ENCODE data around the gene TACR1.
"Not testable (repeated sequence)": the region's sequence is repeated elsewhere in the genome, so short reads cannot be mapped to it uniquely, and the experiment has no call there.

Gene TACR1, protein sequence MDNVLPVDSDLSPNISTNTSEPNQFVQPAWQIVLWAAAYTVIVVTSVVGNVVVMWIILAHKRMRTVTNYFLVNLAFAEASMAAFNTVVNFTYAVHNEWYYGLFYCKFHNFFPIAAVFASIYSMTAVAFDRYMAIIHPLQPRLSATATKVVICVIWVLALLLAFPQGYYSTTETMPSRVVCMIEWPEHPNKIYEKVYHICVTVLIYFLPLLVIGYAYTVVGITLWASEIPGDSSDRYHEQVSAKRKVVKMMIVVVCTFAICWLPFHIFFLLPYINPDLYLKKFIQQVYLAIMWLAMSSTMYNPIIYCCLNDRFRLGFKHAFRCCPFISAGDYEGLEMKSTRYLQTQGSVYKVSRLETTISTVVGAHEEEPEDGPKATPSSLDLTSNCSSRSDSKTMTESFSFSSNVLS

DNA sequence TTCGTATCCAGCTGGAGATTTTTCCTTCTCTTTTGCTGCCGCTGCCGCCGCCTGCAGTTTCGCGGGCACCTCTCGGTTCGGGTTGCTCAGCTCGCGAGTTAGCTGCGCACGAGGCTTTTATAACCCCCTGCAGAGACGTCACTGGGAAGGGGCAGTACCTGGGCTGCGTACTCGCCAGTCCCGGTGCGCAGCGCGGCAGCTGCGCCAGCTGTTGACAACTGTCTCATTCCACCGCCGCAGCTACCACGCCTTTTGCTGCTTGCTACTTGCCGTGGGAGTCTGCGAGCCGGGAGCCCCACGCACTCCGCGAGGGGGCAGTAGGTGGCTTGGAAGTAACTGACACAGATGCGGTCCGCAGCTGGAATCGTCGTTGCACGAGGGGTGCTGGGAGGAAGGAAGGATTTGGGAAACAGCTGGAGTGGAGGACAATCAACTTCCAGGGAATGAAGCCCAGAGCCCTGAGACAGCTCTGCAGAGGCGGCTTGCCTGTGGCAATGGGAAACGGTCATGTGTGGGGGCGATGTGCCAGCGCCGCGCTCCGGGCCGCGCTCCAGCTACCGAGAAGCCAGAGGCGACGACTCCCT is at the start of gene TACR1:
TSS of gene TACR1 (minus strand) at position 93 of the 584 bp plus-strand sequence. CDS start 586 bp downstream, outside the sequence.
- DNase-seq, result peak; percentile 70

DNA sequence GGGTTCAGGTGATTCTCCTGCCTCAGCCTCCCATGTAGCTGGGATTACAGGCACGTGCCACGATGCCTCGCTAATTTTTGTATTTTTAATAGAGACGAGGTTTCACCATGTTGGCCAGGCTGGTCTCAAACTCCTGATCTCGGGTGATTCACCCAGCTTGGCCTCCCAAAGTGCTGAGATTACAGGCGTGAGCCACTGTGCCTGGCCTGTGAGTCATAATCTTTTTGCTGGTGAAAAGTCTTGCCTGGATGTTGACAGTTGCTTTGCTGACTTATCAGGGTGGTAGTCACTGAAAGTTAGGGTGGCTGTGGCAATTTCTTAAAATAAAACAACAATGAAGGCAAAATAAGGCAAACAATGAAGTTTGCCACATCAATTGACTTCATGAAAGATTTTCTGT is 49.3 kb upstream of the TACR1 start:
- DNase-seq, result not testable (repeated sequence)

DNA sequence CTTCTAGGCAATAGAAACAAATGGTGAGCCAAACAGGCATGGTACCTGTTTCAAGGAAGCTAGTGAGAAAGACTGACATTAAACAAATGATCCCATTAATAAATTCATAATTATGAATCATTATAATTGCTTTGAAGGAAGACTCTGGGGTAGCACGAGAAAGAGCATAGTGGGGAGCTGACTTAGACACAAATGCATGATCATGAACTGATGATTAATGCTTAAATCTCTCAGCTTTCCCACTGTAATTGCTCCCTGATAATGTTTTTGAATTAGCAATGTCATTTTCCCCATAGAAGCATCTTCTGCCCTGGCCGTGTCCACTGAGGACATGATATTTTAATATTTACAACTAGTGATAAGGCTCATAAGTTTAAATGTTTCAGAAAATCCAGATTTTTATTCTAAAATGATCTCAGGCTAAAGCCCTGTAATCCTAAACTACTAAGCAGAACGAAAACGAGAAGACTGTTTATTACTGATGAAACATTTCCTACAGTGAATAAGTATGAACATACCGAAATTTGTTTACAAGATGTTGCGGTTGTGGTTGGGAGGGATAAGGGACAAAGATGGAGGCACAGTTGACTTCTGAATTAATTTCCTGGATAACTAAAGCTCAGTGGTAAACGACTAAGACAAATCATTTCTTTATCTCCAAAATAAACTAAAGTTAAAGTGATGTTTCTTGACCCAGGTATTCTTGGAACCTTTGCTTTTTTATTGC is 47.3 kb upstream of the TACR1 start:
- DNase-seq, result no peak

DNA sequence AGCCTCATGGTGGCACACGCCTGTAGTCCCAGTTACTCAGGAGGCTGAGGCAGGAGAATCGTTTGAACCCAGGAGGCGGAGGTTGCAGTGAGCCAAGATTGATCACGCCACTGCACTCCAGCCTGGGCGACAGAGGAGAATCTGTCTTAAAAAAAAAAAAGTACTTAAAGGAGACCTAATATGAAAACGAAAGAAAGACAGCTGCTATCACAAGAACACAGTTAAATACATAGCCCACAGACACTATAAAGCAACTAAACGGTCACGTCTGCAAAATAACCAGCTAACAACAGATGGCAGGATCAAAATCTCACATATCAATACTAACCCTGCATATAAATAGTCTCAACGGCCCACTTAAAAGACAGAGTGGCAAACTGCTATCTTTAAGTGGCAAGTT is 43.9 kb upstream of the TACR1 start:
- no peak for DNase-seq

DNA sequence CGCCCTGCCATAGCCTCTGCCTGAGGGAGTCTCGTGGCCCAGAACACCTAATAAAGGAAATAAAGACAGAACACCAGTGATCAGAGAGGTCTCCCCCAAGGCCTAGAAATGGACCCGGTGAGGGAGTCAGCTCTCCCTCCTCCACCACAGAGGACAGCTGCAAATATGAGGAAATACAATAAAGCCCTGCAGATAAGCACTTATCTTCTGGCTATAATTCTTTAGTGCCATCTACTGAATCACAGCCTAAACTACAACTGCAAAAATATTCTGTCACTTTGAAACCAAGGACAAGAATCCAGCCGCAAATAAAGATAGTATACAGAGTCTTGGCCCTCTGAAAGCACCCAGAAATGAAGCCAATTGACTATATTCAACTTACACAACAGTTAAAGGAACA is 42.4 kb upstream of the TACR1 start:
- peak; percentile 46 for DNase-seq

DNA sequence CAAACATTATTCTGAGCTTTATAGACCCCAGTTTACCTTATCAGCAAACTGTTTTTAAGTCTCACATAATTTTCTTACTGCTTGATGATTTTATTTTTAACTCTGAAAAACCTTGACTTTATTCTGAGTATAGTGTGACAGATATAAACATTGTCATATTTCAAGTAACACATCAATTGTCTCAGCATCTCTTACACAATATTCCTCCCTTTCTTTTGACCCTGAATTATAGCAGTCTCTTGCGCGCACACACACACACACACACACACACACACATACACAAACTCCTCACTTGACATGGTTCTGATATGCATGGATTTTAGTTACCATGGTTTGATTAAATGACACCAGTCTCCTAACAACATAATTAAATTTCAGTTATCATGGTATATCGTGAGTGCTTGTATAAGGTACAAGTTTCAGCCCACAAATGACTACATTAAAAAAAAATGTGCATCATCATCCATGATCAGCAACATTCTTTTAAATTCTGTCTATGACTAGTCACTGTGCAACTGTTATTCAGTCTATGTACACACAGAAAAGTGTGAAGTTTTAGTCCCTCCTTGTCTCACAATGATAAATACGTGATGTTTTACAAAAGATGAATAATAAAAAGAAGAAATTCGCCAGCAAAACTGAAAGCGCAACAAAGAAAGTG is 39.5 kb upstream of the TACR1 start:
- DNase-seq, result no peak

DNA sequence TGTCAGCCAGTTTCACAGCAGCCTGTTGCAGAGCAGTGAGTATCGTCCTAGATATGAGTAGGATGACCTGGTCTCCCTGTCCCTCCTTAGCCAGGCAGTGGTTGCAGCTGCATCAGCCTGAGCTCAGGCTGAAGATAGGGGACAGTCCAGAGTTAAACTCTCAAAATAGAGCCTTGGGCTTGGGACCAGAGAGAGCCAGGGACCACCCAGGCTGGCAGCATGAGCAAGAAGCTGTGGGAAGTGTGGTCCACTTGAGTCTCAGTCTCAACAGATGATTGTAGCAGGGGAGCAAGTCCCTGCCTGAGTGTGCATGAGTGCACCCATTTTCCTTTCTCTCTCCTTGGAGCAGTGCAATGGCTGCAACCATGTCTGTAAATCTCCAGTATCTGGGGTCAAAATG is 38.0 kb upstream of the TACR1 start:
- no peak for DNase-seq

DNA sequence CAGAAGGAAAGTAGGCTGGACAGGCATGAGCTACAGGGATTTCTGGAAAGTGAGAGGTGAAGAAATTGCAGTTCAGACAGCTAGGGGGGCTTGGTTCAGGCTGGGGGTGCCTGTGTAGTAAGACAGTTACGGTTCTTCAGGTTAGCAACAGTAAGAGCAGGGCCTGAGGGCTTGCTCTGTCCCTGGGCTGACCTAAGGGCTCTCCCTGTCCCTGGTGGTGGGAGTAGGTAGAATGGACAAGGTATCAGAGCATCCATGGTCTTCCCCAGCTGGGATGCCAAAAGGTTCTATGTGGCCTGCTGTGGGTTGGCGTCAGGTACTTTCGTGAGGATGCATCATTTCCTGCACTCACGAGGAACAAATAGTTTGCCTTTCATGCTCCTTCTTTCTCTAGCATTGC is 34.6 kb upstream of the TACR1 start:
- no peak for DNase-seq

DNA sequence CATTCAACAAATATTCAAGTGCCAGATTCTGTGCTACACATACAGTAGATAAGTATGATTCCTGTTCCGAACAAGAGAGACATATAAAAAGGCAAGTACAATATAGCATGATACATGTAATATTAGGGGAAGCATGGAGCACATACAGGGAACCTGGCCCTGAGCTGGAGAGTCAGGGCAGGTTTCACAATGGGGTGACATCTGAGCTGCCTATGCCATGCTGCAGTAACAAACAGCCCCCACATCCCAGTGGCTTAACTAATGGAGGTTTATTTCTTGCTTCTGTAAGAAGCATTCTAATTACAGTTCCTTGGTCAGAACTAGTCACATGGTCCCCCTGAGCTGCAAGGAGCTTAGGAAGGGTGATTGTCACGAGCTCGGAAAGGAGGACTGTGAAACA is 27.3 kb upstream of the TACR1 start:
- no peak for DNase-seq

DNA sequence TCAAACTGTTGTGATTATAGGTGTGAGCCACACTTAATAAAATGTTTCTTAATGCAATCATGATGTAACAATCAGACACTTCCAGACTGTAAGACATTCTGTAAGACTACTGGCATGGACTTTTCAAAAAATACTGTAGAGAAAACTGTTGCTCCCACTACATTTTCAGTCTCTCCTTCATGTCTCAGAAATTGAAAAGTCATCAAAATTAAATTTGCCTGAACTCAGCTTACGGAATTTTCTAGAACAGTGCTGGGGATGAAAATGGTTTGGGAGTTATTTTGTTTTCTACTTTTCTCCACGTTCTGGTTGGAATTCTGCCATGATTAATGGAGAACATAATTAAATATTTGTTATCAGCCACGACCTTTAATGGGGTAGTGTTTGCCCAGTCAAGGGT is 26.8 kb upstream of the TACR1 start:
- DNase-seq, result no peak

DNA sequence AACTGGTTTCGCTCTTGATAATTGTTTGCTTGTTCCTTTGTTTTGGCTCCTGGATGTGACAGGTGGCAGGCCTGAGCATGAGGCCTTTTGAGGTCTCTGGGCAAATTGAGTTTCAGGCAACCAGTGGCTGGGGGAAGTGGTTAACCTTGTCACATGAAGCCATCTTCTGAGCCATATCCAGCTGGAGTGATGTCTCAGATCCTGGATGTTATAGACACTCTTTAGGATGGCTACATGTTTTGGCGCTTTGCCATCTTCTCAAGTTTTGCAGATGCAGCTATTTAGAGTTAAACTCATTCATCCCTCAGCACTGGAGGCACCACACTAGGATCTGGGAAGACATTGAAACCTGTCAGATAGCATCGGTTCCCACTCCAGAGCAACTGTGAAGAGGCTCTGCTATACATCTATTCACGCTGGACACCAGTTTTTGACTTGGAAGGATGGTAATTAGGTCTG is 25.3 kb upstream of the TACR1 start:
- DNase-seq, result no peak

DNA sequence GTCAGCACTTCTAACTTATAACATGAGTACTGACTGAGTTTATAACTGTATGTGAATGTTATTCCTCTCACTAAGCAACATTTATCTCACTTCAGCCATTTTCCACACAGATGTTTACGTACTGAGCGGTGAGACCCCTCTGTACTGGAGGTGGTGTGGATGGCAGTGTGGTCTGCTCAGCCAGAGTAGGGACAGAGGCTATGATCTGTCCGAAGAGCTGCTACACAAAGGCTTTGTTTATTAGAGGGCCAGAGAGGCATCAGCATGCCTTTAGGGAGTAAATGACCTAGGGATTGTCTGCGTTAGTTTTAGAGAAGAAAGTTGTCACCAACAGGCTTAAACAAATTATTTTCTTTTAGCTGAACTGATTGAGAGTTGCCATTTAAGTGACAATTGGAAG is 23.2 kb upstream of the TACR1 start:
- no peak for DNase-seq

DNA sequence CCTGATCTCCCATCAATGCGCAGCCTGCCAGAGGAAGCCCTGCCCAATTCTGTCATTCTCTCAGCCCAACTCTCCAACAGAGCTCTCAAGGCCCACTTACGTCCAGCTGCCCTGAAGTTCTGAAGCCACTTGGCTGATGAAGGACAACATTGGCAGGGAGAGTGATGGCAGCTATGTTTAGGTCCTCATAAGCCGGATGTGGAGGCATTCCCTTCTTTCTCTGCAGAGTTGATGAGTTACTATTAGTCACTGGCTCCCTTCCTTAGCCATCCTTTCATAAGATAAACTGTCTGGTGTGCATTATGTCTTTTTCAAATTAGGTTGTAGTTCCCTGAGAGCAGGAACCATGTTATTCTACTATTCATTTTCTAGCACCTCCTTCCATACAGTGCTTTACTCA is 22.5 kb upstream of the TACR1 start:
- no peak for DNase-seq

DNA sequence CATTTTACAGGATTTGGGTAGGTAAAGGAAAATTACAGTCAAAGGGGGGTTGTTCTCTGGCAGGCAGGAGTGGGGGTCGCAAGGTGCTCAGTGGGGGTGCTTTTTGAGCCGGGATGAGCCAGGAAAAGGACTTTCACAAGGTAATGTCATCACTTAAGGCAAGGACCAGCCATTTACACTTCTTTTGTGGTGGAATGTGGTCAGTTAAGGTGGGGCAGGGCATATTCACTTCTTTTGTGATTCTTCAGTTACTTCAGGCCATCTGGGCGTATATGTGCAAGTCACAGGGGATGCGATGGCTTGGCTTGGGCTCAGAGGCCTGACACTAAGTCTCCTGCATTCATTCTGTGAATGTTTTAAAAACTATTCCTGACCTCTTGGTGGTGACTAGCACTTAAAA is 19.9 kb upstream of the TACR1 start:
- not testable (repeated sequence) for DNase-seq

DNA sequence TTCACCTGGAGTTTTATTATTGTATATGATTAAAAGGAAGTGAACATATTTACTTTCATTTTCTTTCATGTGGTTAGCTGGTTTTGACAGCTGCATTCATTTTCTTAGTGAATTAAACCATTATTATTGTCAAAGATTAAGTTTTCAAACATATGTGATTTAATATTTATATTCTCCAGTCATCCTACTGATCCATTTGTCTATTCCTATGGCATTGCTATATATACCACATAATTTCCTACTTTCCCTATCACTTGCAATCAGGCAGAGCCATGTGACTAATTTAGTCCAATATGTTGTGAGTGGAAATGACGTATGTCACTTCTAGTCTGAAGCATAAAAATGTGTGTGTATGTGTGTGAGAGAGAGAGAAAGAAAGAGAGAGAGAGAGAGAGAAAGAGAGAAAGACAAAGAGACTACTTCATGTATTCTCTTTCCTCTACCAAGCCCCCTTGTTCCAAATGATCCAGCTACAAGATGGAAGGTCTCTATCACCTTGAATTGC is 12.0 kb upstream of the TACR1 start:
- no peak for DNase-seq

DNA sequence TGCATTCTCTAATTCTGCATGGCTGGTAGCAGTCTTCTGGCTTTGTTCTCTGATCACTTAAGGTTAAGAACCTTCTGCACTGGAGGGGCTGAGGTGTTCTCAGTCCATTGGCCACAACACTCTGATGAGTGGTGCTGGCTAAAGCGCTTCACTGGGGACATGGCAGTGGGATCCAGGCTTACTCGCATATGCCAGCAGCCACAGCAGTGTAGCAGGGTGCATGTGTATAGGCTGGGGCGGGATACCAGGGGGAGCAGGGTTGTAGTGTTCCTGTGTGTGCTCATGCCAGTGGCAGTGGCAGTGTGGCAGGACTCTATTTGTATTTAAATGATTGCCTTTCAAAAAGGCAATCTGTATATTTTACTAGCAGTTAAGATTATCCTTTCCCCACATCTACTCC is 11.1 kb upstream of the TACR1 start:
- no peak for DNase-seq

DNA sequence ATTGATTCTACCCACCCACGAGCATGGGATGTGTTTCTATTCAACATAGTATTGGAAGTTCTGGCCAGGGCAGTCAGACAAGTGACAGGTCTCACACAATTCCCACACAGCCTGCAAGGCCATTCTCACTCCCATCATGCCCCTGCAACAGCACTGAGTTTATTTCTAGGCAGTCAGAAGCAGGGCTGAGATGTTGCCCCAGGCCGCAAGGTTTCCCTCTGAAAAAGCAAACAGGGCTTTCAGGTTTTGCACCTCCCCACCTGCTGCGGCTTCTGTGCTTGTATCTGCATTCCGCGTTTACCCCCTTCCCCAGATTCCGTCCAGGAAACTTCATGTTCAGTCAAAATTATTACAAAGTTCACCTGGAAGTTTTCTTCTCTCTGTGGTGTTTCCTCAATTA is 9.4 kb upstream of the TACR1 start:
- no peak for DNase-seq

DNA sequence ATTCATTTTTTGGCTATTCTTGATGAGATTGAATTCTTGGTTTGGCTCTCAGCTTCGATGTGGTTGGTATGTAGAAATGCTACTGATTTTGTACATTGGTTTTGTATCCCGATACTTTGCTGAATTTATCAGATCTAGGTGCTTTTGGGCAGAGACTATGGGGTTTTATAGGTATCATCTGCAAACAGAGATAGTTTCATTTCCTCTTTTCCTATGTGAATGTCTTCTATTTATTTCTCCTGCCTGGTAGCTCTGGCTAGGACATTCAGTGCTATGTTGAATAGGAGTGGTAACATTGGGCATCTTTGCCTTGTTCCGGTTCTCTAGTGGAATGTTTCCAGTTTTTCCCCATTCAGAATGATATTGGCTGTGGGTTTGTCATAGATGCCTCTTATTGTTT is 5.5 kb upstream of the TACR1 start:
- DNase-seq, result no peak

DNA sequence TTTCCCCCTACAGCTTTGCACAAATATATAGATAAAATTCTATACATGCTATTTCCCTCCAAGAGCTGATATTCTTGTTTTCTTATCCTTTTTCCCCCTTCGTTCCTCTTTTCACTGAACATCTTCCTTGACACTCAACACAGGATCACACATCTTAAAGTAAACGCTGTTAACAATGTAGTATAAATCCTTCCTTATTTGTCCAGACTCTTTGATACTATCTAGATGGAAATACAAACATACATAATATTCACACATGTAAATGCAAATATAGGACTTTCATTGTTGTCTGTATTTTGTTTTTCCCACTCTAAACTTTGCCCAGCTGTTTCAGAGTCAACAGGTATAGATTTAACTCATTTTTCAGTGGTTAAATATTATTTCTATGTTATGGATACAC is 3.0 kb upstream of the TACR1 start:
- DNase-seq, result no peak

DNA sequence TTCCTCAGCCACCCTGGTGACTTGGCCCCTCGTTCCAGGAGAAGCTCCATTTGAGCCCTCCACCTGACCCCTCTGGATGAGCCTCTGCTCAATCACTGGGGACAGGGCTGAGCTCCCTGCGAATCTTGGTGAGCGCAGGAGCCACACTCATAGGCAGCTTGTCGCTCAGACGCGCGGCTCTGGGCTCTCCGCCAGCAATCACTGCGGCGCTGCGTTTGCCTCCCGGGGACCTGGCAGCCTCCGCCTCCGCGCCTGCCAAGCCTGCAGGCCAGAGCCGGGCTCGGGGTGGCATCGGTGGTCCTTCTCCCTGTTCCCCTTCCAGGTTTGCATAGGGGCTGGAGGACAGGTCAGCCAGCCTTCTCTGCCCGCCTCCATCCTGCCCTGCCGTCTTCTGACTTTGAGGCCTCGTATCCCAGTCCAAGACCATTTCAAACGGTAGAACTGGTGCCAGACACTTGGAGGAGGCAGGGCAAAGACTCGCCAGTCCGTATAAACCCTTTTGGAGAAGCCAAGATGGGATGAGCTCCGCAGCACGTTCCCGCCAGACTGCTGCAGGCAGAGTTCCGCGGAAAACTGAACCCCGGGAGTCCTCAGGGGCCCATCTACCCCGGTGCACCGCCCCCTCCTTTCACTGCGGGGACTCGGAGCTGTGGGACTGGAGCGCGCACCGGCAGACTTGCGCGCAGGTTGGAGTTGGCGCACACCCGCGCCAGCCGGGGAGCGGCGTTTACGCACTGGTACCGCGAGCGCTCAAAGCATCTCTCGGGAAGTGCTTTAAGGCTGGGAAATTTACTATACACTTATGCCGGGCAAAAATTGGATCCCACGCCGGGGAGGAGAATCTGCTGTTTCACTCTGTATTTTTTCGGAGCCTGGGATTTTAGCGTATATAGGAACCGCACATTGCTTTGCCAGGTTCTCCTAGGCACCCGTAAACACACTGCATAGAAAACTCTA is 1.1 kb upstream of the TACR1 start:
- peak; percentile 13 for DNase-seq

DNA sequence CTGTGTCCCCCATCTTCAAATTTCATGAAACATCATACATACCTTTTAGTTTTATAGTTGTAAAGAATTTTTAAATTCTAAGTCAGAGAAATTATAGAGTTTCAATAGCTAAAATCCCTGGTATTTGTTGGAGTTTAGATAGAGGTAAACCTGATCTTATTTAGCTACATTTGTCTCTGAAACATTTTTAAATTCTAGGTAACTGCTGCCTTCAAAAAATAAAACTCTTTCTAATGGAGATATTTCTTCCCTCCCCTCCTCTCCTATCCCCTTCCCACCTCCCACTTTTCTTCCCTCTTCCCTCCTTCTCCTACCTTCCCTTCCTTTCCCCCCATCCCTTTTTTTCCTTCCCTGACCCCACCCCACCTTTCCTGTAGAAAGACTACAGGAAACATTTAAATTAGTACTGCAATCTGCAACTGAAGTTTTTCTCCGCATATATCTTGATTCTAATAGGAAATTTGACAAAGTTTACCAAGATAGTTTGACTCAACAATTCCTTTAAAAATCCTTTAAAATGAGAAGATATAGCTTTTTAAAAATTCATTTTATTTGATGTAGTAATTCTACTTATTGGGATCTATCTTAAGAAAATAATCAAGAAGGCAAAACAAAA is 4.1 kb downstream of the TACR1 start:
- DNase-seq, result no peak
